ENCODE results near the gene CNTNAP2.
"Not testable (repeated sequence)": the region's sequence is repeated elsewhere in the genome, so short reads cannot be mapped to it uniquely, and the experiment has no call there.

The CNTNAP2 gene

DNA sequence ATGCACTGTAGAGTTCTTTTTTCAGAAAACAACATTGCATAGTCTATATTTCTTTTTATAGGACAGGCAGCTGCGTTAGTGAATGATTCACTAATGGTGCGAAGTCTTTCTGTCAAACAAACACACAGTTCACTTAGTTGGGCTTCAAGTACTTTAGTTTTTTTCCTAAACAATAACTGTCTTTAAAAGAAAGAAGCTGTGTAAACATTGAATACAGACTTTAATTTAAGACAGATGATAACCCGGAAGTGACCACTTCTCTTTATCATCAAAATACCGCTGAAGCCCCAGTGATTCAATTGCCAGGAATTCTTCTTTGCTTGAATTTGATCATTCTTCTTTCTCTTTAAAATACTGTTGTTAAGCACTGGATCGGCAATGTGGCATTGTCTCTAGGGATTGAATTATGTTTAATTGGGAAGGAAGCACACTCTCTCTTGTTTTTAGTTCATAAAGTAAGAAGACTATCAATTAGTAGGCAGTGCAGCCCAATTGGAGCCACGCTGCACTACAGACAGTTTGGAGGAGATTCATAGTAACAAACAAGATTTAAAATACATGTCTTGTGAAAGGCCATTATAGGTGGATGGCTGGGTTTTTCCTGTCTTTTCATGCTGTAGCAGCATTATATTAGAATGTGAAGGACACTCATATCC is 30.4 kb downstream of the CNTNAP2 start:
- no peak for DNase-seq (ENCODE audit: low read depth in 2 of 2, low spot score in 1 of 2)

DNA sequence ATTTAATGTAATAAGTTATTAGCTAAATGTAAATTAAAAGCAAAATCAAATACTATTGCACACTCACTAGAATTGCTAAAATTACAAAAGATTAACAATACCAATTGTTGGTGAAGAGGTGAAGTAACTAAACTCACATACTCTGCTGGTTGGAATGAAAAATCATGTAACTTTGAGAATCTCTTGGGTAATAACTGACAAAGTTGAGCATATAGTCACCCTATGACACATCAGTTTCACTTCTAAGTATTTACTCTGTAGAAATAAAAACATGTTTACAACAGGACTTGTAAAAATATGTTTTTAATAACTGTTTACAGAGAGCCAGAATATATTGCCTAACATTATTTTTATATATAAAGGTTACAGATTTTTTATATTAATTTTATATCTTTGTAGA is 33.6 kb downstream of the CNTNAP2 start:
- DNase-seq (ENCODE audit: low read depth in 2 of 2, low spot score in 1 of 2): no peak

DNA sequence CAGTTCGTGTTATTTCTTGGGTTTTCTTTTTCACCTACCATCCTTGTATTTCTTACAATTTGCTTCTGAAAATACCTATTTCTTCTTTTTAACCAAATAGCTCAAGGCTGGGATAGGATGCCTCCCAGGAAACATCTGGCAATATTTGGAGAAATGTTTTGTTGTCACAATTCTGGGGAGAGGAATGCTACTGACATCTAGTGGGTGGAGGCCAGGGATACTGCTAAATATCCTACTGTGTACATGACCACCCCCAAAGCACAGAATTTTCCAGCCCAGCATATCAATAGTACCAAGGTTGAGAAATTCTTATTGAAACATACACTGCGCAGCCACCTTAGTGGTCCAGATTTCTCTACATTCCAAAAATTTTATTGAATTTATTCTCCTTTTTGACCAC is 55.5 kb downstream of the CNTNAP2 start:
- no peak for DNase-seq (ENCODE audit: low read depth in 2 of 2, low spot score in 1 of 2)

DNA sequence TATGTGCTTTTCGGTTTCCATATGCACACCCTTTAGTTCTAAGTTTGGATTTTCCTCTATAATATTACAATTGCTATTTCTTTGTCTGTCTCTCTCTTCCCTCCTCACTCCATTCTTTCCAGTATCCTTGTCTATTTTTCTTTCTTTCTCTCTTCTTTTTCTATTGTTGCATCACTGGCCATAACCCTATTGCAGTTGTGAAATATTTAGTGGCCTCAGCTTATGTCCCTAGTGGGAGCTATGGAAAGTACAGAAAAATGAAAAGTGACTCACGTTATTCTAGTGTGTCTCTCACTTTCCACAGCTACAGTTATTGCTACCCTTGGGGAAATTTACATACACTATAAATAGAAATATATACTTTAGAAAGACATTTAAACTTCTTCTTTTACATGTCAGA is 59.1 kb downstream of the CNTNAP2 start:
- DNase-seq (ENCODE audit: low read depth in 2 of 2, low spot score in 1 of 2): no peak

DNA sequence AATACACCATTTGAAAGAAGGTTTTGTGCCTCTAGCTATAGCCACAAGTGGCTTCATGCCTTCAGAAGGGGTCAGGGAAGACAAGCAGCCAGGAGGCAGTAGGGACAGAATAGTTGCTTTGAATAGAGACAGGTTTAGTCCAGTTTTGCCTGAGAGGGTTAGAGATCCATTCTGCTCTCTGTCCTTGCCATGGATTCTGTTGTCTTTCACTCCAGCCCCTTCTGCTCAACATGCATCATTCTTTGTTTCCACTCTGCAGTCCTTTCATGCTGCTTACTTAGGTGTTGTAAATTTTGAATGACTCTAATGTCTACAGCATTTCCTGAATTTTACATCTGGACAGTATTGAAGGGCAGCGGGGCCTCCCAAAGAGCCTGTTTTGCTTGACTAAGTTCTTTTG is 60.3 kb downstream of the CNTNAP2 start:
- DNase-seq (ENCODE audit: low read depth in 2 of 2, low spot score in 1 of 2): no peak

DNA sequence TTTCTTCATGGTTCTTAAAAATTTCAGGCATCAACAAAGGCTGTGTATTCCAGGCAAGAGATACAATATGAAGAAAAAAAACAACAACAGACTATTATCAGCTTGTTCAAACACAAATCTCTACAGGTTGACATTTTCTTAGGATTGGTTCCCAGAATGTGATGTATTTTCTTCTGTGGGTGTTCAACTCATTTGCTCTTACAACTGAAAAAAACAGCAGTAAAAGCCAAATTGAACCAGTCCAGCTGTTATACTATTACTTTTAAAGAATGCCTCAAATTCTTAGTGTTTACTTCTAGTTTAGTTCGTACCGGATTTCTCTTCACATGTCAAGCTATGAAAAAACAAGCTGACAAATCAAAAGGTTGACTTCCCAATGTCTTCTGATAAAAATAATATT is 60.7 kb downstream of the CNTNAP2 start:
- no peak for DNase-seq (ENCODE audit: low read depth in 2 of 2, low spot score in 1 of 2)

DNA sequence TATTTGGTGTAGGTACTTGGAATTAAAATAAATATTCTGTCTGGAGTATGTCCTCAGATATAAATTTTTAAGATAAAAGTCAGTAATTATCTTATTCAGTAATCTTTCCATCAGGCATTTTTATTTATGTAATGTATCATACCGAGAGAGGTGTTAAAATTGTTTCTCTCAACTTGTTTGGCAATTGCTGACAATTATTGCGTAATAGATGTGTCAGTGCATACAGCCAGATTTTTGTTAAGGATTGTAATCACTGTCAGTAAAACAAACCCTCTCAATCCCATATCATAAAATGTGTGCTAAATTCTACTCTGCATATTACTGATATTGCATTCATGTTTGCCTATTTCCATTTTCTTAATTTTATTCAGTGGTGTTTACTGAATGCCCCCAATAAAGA is 69.2 kb downstream of the CNTNAP2 start:
- DNase-seq (ENCODE audit: low read depth in 2 of 2, low spot score in 1 of 2): no peak

DNA sequence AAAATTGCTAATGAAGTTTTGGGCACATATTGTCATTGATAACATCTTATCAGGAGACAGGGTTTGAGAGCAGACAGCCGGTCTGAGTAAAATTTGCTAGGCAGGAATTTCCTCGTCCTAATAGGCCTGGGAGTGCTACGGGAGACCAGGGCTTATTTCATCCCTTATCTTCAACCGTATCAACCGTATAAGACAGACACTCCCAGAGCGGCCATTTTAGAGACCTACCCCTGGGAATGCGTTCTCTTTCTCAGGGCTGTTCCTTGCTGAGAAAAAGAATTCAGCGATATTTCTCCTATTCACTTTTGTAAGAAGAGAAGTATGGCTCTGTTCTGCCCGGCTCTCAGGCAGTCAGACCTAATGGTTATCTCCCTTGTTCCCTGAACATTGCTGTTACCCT is 74.8 kb downstream of the CNTNAP2 start:
- DNase-seq (ENCODE audit: low read depth in 2 of 2, low spot score in 1 of 2): not testable (repeated sequence)

DNA sequence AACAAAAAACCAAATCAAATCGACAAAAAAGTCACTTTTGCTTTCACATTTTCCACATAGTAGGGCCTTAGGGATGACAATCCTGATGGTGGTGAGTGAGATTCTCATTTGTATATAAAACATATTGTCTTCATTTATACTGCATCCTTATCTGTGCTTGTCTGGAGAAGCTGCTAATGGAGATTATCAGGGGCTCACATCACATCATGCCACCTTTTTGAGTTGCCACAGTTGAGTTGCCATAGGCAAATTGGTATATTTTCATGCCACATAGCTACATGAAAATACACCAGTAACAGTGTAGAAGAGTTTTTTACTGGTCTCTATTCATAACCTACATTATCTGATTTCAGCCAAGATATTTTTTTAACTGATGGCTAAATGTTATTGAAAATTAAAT is 85.3 kb downstream of the CNTNAP2 start:
- no peak for DNase-seq (ENCODE audit: low read depth in 2 of 2, low spot score in 1 of 2)

DNA sequence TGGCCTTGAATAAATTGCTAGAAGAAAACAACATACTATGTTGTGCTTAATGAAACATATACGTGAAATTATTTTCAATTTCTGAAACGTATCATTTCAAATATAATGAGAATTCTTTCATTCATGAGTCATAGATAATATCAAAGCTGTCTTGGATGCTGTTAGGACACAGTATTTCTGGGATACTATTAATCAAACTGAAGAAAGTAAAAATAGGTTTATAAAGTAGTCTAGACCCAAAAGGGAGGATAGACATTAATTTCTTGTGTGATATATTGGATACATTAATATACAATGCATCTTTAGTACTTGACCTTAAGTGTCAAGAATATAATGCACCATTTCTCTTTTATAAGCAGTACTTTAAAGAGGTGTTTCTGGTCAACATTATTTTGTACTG is 89.7 kb downstream of the CNTNAP2 start:
- DNase-seq (ENCODE audit: low read depth in 2 of 2, low spot score in 1 of 2): no peak

DNA sequence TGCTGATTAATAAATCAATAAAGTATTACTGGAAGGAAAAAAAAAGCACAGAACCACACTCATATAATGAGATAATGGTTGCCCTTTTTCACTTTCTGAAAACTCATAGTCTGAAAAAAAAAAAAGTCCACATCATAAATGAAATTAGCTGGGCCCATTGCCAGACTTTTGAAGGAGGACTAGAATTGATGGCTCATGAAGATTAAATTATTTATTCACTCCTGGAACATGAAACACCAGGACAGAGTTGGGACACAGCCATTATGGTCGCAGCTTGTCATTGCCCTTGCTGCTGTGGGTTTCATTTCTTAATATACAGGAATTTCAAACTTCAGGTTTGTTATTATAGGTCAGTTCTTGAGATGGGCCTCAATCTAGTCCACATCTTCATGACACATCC is 91.9 kb downstream of the CNTNAP2 start:
- DNase-seq (ENCODE audit: low read depth in 2 of 2, low spot score in 1 of 2): no peak

DNA sequence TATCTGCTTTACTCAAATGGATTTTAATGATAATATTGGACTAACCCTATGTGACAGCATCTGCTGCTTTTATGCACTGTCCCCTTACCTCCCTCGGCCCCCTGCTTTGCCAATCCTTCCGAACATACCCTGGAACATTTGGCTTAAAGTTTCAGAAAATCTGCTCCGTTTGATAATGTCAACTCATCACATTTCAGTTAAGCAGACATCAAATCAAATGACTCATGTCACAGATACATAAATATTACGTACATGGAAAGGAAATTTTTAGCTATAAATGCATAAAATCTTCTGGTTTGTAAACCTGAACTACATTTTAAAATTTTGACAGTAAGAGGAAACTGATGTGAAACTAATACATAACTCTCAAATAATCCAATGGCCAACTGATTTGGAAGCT is 98.2 kb downstream of the CNTNAP2 start:
- DNase-seq (ENCODE audit: low read depth in 2 of 2, low spot score in 1 of 2): no peak

DNA sequence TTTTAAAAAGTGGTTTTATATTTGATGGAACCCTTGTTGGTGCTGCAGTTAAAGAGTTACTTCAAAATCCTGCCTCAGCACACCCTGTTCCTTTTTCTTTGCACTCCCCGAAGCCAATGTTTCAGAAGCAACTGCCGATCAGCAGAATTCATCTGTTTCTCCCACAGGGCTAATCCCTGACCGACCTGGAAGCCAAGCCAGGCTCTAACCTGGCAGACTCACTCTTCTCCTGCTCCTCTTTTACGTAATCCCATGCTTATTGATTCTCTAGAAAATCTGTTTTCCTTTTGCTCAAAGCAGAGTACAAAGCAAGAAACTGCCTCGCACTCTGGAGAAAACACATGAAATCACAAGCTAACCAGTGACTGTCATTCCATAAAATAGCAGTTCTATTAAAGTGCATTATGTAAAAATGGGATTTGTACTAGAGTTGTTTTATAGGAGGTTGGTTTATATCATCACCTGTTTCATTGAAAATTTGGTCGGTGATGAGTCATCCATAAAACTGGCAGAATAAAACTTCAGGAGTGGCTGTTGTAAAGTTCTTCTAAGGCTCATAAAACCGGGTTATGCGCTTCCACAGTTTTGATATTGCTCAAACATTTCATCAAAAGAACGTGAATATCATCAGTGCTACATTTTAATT is 99.9 kb downstream of the CNTNAP2 start:
- DNase-seq (ENCODE audit: low read depth in 2 of 2, low spot score in 1 of 2): no peak

DNA sequence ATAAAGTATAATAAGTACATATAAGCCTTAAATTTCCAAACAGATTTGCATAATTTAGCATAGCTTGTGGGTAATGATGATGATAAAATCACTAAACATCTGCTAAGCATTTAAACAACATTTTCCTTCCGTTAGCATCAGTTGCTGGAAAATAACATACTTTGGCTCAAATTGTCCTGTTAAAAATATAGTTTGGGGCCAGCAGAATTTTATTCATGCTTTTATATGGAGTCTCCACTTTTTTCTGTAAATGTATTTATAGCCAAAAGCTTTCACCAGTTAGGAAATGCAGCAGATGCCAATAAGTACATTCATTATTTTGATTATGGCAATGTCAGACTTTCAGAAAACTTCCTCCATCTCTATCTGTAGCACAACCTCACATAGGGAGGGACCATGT is 107.2 kb downstream of the CNTNAP2 start:
- DNase-seq (ENCODE audit: low read depth in 2 of 2, low spot score in 1 of 2): no peak

DNA sequence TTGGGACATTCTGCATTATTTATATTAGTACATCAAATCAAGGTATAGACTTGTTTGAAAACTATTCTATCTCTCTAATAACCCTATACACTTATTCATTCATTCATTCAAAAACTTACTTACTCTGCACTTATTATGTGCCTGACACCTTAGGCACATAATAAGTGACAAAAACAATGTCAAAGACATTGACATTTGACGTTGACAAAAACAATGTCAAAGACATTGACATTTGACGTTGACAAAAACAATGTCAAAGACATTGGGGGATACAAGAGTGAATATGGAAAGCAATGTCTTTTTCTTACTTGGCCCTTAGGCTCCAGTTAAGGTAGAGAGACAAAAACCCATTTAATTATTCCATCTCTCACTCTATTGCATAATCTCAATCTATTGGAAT is 116.0 kb downstream of the CNTNAP2 start:
- no peak for DNase-seq (ENCODE audit: low read depth in 2 of 2, low spot score in 1 of 2)

DNA sequence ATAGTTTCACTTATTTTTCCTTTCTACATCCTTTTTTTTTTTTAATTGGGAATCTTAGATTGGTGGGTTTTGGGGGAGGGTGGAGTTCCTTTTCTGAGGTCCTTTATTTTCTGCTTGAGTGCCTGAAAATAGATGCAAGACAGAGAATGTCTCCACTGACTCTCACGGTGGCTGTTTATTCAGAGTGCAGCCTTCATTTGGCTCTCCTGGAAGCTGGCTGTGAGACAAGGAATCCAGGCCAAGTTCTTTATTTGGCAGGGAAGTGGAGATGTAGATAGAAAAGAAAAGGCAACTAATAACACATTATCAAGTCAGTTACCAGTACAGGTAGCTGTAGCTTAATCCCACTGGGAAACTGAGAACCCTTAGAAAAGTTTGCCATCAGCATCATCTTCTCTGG is 118.6 kb downstream of the CNTNAP2 start:
- no peak for DNase-seq (ENCODE audit: low read depth in 2 of 2, low spot score in 1 of 2)

DNA sequence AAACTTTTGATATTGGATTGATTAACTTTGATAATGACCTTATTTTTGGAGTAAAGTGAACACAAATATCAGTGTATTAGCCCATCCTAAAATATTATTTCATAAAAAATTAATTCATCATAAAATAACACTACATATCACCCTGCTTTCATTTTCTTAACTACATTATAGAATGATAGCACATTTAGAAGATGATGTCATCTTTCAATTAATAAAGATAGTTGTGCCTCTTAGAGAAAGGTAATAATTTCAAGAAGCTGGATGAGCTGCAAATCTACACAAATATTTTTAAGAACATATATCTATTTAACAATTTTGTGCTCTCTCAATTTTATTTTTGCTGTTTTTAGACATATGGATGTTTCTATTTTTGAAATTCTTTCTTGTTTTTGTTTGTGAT is 126.1 kb downstream of the CNTNAP2 start:
- no peak for DNase-seq (ENCODE audit: low read depth in 2 of 2, low spot score in 1 of 2)

DNA sequence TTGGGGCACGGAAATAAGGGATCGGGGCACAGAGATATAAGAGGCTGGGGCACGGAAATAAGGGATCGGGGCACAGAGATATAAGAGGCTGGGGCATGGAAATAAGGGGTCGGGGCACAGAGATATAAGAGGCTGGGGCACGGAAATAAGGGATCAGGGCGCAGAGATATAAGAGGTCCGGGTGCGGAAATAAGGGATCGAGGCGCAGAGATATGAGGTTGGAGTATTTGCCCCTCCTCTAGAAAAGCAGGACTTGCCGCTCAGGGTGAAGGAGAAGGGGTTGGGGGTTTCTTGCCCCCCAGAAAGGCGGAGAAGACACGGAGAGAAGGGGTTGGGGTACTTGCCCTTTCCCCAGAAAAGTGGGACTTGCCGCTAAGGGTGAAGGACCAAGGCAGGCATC is 131.4 kb downstream of the CNTNAP2 start:
- DNase-seq (ENCODE audit: low read depth in 2 of 2, low spot score in 1 of 2): not testable (repeated sequence)

DNA sequence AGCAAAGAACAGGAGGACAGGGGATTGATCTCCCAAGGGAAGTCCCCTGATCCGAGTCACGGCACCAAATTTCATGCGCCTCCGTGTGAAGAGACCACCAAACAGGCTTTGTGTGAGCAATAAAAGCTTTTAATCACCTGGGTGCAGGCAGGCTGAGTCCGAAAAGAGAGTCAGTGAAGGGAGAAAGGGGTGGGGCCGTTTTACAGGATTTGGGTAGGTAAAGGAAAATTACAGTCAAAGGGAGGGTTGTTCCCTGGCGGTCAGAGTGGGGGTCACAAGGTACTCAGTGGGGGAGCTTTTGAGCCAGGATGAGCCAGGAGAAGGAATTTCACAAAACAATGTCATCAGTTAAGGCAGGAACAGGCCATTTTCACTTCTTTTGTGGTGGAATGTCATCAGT is 132.1 kb downstream of the CNTNAP2 start:
- DNase-seq (ENCODE audit: low read depth in 2 of 2, low spot score in 1 of 2): not testable (repeated sequence)

DNA sequence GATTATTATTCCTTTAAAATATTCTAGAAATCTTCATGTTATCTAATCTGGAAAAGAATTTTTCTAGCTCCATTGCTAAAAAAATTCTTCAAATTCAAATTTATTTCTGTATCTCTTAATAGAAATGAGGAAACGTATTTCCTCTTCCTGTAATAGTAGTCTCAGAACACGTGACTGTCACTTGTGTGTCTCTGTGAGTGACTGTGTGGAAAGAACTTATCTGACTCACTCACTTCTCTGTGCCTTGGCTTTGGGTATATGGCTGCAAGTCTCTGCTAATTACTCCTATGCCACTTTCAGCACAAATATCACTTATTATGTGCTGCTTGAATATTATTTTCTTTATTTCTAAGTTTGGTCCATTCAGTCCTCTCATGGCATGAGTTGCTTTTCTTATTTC is 132.7 kb downstream of the CNTNAP2 start:
- no peak for DNase-seq (ENCODE audit: low read depth in 2 of 2, low spot score in 1 of 2)

DNA sequence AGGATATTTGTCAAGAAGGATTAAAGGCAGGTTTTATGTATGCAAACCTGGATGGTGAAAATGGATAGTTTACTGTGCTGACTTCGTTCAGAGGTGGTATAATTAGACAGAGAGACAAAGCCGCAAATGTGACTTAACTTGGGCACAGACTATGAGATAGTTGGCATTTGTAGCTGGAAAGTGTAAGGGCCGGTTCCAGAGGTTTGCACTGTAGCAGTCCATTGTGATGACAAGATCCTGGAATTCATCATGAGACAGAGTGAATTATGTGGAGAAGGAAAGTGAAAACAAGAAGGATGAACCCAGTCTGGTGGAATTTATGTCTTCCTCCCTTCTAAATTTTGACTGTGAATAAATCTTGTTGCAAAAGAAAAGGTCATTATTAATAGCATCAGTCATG is 139.0 kb downstream of the CNTNAP2 start:
- no peak for DNase-seq (ENCODE audit: low read depth in 2 of 2, low spot score in 1 of 2)

DNA sequence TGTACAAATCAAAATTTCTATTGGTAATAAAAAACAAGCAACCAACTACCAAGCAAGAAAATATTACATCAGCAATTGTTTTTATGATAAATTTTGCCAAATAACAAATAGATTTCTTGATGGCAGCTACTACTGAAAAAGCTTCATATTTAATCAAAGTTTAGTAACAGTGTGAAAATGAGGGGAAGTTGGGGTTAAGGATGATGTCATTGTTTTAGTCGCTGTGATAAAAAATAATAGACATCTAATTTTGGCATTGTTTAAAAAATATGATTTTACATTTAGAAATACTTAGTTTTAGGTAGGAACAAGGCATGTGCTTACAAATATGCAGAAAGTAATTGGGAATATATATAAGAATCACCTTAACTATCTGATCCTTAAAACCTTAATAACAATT is 145.9 kb downstream of the CNTNAP2 start:
- DNase-seq (ENCODE audit: low read depth in 2 of 2, low spot score in 1 of 2): no peak

DNA sequence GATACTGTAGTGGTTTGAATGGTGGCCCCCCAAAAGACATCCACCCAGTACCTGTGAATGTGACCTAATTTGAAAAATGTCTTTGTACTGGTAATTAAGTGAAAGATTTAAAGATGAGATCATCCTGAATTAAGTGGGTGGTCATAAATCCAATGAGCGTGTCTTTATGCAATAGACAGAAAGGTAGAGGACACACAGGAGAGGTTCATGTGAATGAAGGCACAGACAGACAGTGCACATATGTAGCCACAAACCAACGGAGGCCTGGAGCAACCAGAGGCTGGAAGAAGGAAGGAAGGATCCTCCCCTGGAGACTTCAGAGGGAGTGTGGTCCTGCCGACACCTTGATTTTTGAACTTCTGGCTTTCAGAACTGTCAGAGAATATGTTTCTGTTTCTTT is 160.3 kb downstream of the CNTNAP2 start:
- no peak for DNase-seq (ENCODE audit: low read depth in 2 of 2, low spot score in 1 of 2)

Measured in stimulated activated CD8-positive, alpha-beta memory T cell treated with anti-CD3 and anti-CD28 coated beads, Interleukin-4, amount 100 ng/mL, for 4 hours (primary cell).